D721Med (cell line): ENCODE data around the gene OR1J2.

Experiments used
- DNase-seq: peaks from one replicate; pipeline ENCODE4 v3.0.0; 2011; ENCODE audit warnings: low spot score; ENCODE audit not compliant: insufficient read length
- FAIRE-seq: peaks from 2 replicates; lab custom pipeline; 2011; peaks lifted over from hg19 to GRCh38; lab: Jason Lieb, UNC
- TF ChIP-seq, protein P1 (sequence below): IDR thresholded peaks from 2 replicates; pipeline ENCODE4 v1.5.1; 2012; ENCODE audit warnings: mild to moderate bottlenecking, control low read depth; ENCODE audit not compliant: insufficient read depth; ENCODE audit errors: missing control alignments

The OR1J2 gene

DNA sequence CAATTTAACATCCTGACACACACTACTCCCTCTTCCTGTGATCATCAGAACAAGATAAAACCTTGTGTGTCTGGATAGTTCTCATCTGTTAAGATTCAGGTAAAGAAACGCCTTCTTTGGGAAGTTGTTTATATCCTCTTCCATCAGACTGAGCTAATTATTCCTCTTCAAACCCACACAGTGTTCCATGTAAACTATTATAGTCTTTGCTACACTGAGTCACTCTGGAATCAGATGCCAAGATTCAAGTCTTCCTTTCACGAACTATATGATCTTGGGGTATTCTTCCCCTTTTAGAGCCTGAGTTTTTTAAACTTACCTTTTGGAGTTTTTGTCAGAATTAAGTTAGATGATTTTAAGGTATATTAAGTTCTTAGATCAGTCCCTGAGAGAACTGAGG lies 34.9 kb upstream of the OR1J2 start:
- FAIRE-seq = no peak
- TF ChIP-seq, protein P1, sequence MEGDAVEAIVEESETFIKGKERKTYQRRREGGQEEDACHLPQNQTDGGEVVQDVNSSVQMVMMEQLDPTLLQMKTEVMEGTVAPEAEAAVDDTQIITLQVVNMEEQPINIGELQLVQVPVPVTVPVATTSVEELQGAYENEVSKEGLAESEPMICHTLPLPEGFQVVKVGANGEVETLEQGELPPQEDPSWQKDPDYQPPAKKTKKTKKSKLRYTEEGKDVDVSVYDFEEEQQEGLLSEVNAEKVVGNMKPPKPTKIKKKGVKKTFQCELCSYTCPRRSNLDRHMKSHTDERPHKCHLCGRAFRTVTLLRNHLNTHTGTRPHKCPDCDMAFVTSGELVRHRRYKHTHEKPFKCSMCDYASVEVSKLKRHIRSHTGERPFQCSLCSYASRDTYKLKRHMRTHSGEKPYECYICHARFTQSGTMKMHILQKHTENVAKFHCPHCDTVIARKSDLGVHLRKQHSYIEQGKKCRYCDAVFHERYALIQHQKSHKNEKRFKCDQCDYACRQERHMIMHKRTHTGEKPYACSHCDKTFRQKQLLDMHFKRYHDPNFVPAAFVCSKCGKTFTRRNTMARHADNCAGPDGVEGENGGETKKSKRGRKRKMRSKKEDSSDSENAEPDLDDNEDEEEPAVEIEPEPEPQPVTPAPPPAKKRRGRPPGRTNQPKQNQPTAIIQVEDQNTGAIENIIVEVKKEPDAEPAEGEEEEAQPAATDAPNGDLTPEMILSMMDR = no peak

DNA sequence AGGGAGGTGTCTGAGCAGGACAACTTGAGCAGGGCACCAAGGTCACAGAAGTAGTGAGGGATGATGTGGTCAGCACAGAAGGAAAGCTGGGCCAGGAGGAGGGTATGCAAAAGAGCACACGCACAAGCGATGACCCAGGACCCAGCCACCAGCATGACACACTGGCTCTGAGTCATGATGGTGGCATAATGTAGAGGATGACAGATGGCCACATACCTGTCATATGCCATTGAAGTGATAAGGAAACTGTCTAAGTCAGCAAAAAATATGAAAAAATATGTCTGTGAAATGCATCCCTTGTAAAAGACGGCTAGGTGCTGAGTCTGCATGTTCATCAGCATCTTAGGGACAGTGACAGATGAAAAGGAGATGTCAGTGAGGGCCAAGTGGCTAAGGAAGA lies 33.3 kb upstream of the OR1J2 start:
- TF ChIP-seq, protein P1 = no peak
- DNase-seq = no peak
- no peak for FAIRE-seq

More for the DNA sequence above, 34.9 kb upstream of the OR1J2 start:
- DNase-seq = no peak

DNA sequence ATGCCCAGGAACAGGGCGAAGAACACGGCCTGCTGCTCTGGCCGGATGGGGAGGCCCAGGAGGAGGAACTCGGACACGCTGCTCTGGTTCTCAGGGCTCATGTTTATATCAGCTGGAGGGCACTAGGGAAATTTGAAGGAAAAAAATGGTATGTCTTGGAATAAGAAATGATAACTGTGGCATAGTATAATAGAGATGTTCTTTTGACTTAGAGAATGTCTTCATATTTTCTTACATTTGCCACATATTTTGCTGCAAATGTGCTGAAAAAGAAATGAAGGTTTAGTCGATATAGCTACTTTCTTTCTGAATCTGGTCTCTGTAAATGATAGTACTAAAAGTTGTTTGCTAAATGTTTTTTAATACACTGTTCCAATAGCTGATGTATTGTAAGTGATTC lies 32.8 kb upstream of the OR1J2 start, which contains the start of gene OR1J1:
OR1J1 (minus strand) TSS at position 101 of the 400 bp plus-strand sequence; CDS start at position 101, 0 bp downstream.
- TF ChIP-seq, protein P1 = no peak
- FAIRE-seq = no peak
- no peak for DNase-seq

DNA sequence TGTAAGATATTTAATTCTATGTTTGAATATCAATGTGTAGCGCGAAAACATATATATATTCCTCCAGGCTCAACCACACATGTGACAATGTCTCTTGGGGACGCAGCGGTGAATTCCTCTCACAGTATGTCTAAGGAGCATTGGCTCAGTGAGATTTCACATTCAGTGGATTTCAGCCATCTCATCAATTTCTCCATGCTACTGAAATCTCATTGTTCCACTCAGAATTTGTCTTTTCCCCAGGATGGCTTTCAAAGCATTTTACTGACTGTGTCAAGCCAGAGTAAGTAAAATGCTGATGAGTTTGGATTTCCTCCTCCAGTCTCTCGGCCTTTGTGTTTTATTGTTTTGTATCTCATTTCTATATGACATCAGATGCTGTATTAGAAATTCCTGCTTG lies 31.5 kb upstream of the OR1J2 start:
- no peak for DNase-seq
- TF ChIP-seq, protein P1 = no peak
- no peak for FAIRE-seq

DNA sequence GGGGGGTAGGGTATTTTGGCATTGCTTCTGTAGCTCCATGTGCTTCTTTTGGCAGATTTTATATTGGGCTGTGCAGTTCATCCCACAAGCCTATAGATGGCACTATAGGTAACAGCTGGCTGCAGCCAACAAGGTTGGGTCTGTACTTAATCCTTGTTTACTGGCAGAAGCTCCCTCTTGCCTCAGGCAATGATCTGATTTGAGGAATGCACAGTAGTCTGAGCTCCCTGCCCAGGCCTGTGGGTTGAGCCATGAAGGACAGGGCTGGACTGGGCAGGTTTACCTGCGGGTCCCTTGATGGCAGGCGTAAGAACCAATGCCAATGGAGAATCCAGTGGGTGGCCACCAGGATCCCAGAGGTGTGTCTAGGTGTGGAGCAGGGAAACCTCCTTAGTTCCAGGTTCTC lies 11.7 kb upstream of the OR1J2 start:
- TF ChIP-seq, protein P1 = peak; percentile 87
- DNase-seq (no peak), FAIRE-seq (no peak)

DNA sequence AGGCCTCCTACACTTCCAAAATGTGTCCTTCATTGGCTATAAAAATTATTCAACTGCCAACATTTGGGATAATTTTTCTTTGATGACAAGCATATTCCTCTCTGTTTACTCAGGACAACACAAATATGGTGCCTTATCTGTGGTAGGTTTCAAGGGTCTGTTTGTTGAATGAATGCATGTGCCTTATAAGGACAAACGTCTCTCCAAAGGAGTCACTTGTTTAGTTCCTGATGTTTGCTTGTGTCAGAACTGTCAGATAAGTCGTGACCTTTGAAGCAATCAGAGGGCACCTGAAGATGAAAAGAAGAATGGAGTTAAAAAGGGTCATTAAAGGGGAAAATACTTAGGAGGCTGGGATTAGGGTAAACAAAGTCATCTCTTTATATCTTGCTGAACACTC lies 3.6 kb upstream of the OR1J2 start:
- no peak for DNase-seq
- TF ChIP-seq, protein P1 = no peak
- no peak for FAIRE-seq

DNA sequence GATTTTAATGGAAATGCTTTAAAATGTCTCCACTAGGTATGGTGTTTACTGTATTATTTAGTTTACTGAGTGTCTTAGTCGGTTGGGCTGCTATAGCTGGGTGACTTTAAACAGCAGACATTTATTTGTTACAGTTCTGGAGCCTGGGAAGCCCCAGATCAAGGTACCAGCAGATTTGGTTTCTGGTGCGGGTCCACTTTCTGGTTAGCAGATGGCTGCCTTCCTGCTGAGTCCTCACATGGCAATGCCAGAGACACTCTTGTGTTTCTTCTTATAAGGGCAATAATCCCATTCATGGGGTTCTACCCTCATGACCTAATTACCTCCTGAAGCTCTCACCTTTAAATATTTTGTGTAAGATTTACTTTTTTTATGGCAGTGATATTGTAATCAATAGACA lies 7.6 kb downstream of the OR1J2 start:
- no peak for DNase-seq
- FAIRE-seq = no peak
- TF ChIP-seq, protein P1 = no peak
